ENCODE results near the gene CYTH1.

CYTH1 gene

DNA sequence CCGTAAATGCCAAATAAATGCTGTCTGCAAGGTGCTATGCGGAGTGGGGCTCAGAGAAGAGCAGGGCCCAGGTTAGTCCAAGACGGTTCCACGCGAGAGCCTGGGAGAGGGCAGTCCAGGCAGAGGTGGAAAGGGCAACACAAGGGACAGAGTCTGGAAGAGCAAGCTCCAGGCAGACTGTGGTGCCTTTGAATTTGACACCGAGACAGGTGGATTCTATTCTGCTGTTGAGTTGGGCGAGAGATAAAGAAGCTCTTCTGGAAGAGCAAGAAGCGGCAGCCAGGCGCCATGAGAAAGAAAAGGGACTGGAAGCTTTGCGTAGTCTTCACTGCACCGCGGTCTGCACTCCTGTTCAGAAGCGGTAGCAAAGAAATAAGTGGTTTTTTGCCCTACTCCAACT, 55.6 kb downstream of the CYTH1 start:
- H3K36me3 ChIP-seq (ENCODE audit: insufficient read depth, low read length) = no peaks in the 10 kb centered on the region
- H3K27me3 ChIP-seq (ENCODE audit: insufficient read depth, low read length, poor library complexity) = no peaks in the 10 kb centered on the region
- H2AFZ ChIP-seq (ENCODE audit: low read depth, low read length) = no peak overlapping the region
- no peak overlapping the region for H3K4me3 ChIP-seq (ENCODE audit: low read depth in 1 of 2, low read length in 2 of 2)
- H3K9ac ChIP-seq (ENCODE audit: low read depth, low read length) = no peak overlapping the region
- no peak overlapping the region; the same call in 1 of the 2 replicates for H3K27ac ChIP-seq (ENCODE audit: low read length)
- no peaks in the 10 kb centered on the region for H3K9me3 ChIP-seq (ENCODE audit: insufficient read depth, low read length, severe bottlenecking)
- ATAC-seq (ENCODE audit: insufficient read depth, low read depth) = no peak
- DNase-seq = no peak
- H3K79me2 ChIP-seq (ENCODE audit: insufficient read depth, low read length) = peaks cover 9% of the 10 kb centered on the region; the same call in 1 of the 2 replicates
- H3K4me2 ChIP-seq (ENCODE audit: insufficient read depth, low read length) = no peak overlapping the region
- H4K20me1 ChIP-seq (ENCODE audit: insufficient read depth, low read length) = peaks cover 56% of the 10 kb centered on the region
- peaks cover 23% of the 10 kb centered on the region for H3K4me1 ChIP-seq (ENCODE audit: insufficient read depth, low read length)
- no peak for TF ChIP-seq EZH2 (IDR thresholded peaks at IDR 0.05; ENCODE audit: borderline replicate concordance, low read depth, low read length, severe bottlenecking)
- TF ChIP-seq, protein P1, sequence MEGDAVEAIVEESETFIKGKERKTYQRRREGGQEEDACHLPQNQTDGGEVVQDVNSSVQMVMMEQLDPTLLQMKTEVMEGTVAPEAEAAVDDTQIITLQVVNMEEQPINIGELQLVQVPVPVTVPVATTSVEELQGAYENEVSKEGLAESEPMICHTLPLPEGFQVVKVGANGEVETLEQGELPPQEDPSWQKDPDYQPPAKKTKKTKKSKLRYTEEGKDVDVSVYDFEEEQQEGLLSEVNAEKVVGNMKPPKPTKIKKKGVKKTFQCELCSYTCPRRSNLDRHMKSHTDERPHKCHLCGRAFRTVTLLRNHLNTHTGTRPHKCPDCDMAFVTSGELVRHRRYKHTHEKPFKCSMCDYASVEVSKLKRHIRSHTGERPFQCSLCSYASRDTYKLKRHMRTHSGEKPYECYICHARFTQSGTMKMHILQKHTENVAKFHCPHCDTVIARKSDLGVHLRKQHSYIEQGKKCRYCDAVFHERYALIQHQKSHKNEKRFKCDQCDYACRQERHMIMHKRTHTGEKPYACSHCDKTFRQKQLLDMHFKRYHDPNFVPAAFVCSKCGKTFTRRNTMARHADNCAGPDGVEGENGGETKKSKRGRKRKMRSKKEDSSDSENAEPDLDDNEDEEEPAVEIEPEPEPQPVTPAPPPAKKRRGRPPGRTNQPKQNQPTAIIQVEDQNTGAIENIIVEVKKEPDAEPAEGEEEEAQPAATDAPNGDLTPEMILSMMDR (IDR thresholded peaks at IDR 0.05; ENCODE audit: borderline replicate concordance, extremely low read depth, low read length, poor library complexity, severe bottlenecking) = no peak

DNA sequence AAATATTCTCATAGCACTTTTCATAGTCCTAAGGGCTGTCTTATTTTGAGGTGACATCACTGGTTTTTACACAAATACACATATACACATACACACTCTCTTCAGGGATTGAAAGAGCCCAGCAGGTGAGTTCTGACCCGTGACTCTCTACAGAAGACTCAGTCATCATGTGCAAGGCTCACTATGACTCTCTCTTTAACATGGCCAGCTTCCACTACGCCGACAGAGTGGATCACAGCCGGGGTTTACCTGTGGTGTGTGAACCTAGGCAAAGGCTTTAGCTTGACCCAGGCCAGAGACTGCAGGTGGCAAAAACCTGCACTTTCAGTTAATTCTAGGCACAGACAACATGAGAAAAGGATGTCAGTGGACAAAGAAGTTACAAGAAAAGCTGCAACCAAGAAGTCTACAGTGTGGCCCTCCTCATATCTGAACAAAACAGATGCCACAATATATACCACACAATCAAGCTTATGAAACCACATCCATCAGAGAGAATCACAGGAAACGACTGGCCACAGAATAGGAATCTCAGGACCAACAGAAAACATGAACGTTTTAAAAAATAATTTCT, 56.5 kb downstream of the CYTH1 start:
- no peak overlapping the region for H3K4me3 ChIP-seq (ENCODE audit: low read depth in 1 of 2, low read length in 2 of 2)
- no peaks in the 10 kb centered on the region for H3K9me3 ChIP-seq (ENCODE audit: insufficient read depth, low read length, severe bottlenecking)
- no peaks in the 10 kb centered on the region for H3K27me3 ChIP-seq (ENCODE audit: insufficient read depth, low read length, poor library complexity)
- peaks cover 9% of the 10 kb centered on the region; the same call in 1 of the 2 replicates for H3K79me2 ChIP-seq (ENCODE audit: insufficient read depth, low read length)
- peaks cover 56% of the 10 kb centered on the region for H4K20me1 ChIP-seq (ENCODE audit: insufficient read depth, low read length)
- H3K4me2 ChIP-seq (ENCODE audit: insufficient read depth, low read length) = no peak overlapping the region
- peaks cover 23% of the 10 kb centered on the region for H3K4me1 ChIP-seq (ENCODE audit: insufficient read depth, low read length)
- TF ChIP-seq, protein P1 (IDR thresholded peaks at IDR 0.05; ENCODE audit: borderline replicate concordance, extremely low read depth, low read length, poor library complexity, severe bottlenecking) = no peak
- no peak for TF ChIP-seq EZH2 (IDR thresholded peaks at IDR 0.05; ENCODE audit: borderline replicate concordance, low read depth, low read length, severe bottlenecking)
- H2AFZ ChIP-seq (ENCODE audit: low read depth, low read length) = no peak overlapping the region
- no peaks in the 10 kb centered on the region for H3K36me3 ChIP-seq (ENCODE audit: insufficient read depth, low read length)
- DNase-seq (peak; percentile 25), ATAC-seq (ENCODE audit: insufficient read depth, low read depth) (peak; percentile 90)
- peak overlapping the region; percentile 27; the same call in 1 of the 2 replicates for H3K27ac ChIP-seq (ENCODE audit: low read length)
- H3K9ac ChIP-seq (ENCODE audit: low read depth, low read length) = no peak overlapping the region

DNA sequence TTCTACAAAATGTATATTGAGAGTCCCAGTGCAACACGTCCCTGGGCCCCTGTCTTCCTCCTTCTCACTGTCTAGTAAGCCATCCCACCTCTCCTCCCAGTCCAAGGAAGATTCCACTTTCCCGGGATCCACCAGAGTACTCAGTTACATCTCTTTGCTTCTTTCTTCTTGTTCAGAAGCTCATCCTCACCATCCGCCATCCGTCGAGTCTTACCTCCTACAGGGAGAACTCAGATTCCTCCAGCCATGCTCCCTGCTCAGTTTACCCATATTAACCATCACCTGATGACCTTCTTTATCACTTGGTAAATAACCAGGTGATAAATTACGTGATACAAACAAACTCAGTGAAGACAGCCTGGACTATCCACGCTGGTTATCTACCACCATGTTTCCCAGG, 57.1 kb downstream of the CYTH1 start:
- no peak for DNase-seq
- Histone ChIP-seq H3K27ac (ENCODE audit: low read length) (no peak overlapping the region), H3K36me3 (ENCODE audit: insufficient read depth, low read length) (no peaks in the 10 kb centered on the region), H3K79me2 (ENCODE audit: insufficient read depth, low read length) (peaks cover 9% of the 10 kb centered on the region; the same call in 1 of the 2 replicates), H3K27me3 (ENCODE audit: insufficient read depth, low read length, poor library complexity) (no peaks in the 10 kb centered on the region), H3K9me3 (ENCODE audit: insufficient read depth, low read length, severe bottlenecking) (no peaks in the 10 kb centered on the region), H4K20me1 (ENCODE audit: insufficient read depth, low read length) (peaks cover 58% of the 10 kb centered on the region), H3K4me2 (ENCODE audit: insufficient read depth, low read length) (no peak overlapping the region), H3K9ac (ENCODE audit: low read depth, low read length) (no peak overlapping the region), H2AFZ (ENCODE audit: low read depth, low read length) (no peak overlapping the region), H3K4me1 (ENCODE audit: insufficient read depth, low read length) (peaks cover 23% of the 10 kb centered on the region), H3K4me3 (ENCODE audit: low read depth in 1 of 2, low read length in 2 of 2) (no peak overlapping the region)
- ATAC-seq (ENCODE audit: insufficient read depth, low read depth) = no peak
- TF ChIP-seq, protein P1 (IDR thresholded peaks at IDR 0.05; ENCODE audit: borderline replicate concordance, extremely low read depth, low read length, poor library complexity, severe bottlenecking) = no peak
- no peak for TF ChIP-seq EZH2 (IDR thresholded peaks at IDR 0.05; ENCODE audit: borderline replicate concordance, low read depth, low read length, severe bottlenecking)

All from DND-41 (cell line).